ENCODE data around the gene NT5C.

The NT5C gene

GRCh38 chr17:75114552-75115314 is 16.8 kb downstream of the NT5C start:
- DNase-seq = no peak

GRCh38 chr17:75113798-75114551 is 17.6 kb downstream of the NT5C start:
- DNase-seq = peak; percentile 93

DNA sequence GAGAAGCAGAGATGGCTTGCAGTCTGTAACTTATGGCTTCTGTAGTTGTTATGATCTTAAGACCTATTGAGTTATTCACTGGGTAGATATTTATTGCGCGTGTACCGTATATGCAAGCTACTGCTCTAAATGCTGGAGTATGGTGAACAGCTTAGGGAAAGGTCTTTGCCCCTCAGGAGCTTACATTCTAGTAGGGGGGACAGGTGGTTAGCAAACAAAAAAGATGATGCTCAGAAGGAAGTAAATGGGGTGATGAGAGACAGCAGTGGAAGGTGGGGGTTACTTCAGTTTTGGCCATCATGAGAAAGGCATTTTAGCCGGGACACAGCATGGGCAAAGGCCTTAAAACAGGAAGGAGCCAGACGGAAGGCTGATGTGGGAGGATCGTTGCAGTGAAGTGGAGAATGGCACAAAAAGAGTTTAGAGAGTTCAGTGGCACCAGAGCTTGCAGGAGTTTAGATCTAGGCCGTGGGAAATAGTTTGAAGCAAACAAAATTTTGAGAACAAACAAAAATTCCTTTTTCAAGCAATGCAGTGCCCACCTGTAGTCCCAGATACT is 19.7 kb downstream of the NT5C start:
- no peak for DNase-seq

GRCh38 chr17:75110234-75110937 is 21.2 kb downstream of the NT5C start:
- peak; percentile 63 for DNase-seq

- peak; percentile 94 for DNase-seq
These were observed 21.9 kb downstream of the NT5C start, which contains the start of gene ARMC7 for GRCh38 chr17:75109407-75110233. Gene ARMC7 (plus strand): TSS chr17:75109969. CDS start chr17:75110289, 320 bp downstream.

- DNase-seq = no peak
These were observed 22.5 kb downstream of the NT5C start for GRCh38 chr17:75109046-75109406.

GRCh38 chr17:75108193-75108592 is 23.3 kb downstream of the NT5C start:
- no peak for DNase-seq

DNA sequence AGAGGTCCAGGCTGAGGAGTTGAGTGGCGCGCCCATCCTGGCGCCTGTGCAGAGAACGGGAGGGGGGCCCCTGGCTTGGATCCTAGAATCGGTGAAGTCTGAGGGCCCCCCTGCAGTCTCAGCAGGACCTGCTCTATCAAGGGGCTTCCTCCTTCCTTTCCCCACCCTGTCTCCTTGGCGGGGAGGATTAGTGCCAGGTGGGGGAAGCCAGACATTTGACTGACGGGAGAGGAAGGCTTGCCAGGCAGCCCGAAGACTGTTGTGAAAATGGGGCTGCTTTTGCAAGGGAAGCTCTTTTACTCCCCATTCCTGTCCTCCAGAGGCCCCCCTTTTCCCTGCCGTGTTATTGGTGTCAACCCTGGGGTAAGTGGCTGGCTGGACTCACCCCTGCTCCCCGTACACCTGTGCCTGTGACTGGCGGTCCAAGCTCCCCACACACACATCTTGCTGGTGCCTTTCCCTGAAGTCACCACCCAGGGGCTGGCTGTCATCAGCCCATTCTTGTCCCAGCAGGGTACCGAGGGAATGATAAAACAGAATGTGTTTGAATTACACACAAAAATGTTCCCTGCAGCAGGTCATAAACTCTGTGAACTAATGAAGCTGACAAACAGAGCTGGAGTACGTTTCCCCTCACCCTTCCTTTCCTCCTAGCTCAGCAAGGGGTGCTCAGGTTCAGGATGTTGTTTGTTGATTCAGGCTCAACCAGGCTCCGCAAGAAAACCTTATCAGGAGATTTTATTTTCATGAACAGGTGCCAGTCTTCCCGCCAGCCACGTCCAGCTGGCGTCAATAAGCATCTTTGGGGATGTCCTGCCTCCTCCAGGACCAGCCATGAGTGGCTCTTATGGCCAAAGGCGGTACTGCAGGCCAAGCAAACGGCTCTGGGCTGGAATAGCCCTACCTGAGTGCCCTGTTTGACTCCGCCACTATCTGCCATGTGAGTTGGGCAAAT is 26.1 kb downstream of the NT5C start:
- DNase-seq = peak; percentile 92

GRCh38 chr17:75103601-75104554 is 27.7 kb downstream of the NT5C start:
- DNase-seq = no peak

- DNase-seq = no peak
These were observed 29.1 kb downstream of the NT5C start for GRCh38 chr17:75102385-75102821.

- no peak for DNase-seq
These were observed 31.5 kb downstream of the NT5C start for GRCh38 chr17:75099881-75100595.

- DNase-seq = no peak
These were observed 32.7 kb downstream of the NT5C start for GRCh38 chr17:75098861-75099260.

DNA sequence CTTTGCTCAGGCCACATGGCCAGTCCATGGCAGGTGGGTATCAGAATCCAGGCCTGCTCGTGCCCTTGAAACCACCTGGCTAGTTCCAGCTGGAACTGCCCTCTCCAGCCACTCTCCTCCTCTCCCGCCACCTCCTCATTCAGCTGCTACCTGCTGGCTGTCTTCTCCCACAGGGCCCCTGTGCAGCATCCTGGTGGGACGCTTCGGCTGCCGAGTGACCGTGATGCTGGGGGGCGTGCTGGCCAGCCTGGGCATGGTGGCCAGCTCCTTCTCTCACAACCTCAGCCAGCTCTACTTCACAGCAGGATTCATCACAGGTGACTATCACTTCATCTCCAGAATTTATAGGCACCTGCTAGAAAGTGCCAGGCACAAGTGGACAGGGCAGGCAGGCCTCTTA is 33.7 kb downstream of the NT5C start:
- no peak for DNase-seq

DNA sequence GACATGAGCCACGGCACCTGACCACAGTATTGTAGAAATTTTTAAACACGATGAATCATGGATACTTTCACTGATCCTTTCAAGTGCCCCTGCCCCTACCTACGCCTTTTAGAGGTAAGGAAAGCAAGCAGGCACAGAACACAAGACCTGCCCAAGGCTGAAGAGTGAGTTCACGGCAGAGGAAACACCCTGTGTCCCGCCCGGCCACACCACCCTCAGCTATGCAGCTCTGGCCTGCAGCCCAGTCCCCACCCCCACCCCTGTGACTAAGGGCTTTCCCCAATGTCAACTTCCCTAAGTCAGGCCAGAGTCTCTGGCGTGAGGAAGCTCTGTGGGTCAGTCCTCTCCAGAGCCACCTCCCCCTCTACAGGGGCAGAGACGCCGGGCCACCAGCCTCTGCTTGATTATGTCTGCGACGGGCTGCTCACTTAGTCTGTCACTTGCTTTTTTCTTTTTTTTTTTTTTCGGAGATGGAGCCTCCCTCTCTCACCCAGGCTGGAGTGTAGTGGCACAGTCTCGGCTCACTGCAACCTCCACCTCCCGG is 35.4 kb downstream of the NT5C start:
- no peak for DNase-seq

GRCh38 chr17:75094871-75095399 is 36.6 kb downstream of the NT5C start:
- DNase-seq = no peak

DNA sequence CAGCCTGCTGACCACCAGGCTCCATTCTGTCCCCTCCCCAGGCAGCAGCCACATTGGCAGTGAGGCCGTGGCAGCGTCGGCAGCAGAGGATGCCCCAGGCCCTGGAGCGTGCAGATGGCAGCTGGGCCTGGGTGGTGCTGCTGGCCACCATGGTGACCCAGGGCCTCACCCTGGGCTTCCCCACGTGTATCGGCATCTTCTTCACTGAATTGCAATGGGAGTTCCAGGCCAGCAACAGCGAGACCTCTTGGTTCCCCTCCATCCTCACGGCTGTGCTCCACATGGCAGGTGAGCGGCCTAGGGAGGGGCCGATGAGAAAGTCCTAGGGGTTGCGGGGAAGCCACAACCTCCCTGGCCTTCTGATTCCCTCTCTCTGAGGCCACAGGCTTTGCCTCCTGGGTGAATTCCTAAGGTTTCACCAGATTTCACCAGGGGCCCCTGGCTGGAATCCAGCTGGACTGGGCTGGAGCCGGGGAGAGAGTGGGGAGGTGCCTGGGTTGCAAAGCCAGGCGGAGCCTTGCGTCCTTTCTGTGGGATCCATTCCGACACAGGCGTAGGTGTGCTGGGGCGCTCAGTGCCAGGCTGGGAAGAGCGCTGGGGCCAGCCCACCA is 37.9 kb downstream of the NT5C start:
- no peak for DNase-seq

DNA sequence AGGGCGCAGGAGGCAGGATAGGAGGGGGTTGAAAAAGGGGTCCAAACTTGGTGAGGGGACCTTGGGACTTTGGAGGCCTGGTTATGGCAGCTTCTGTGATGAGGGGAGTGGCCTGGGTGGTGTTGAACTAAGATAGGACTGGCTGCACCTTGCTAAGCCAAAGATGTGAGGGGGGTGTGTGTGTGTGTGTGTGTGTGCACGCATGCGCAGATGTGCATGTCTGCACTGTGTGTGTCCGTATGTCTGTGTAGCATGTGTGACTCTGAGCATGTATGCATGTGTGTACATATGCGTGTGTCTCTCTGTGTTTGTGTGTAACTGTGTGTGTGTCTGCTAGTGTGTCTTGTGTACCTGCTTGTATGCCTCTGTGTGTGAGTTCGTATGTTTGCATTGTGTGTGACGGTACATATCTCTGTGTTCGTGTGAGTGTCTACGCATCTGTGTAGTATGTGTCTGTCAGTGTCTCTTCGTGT is 39.7 kb downstream of the NT5C start:
- no peak for DNase-seq

Measured in NCI-H82 (cell line).